GM18909 (cell line): ENCODE results near the gene PMAIP1.

Source experiments
- ATAC-seq: cut with Tn5 transposase; IDR thresholded peaks from one replicate; pipeline ENCODE4 v1.9.1; 2021; ENCODE audit warnings: mild to moderate bottlenecking; ENCODE audit not compliant: unreplicated experiment, poor library complexity

The PMAIP1 gene

GRCh38 chr18:59945544-59945943 is 45.7 kb downstream of the PMAIP1 start:
- ATAC-seq: no peak

- ATAC-seq: peak; percentile 61
Measured at GRCh38 chr18:59950215-59950944, 50.6 kb downstream of the PMAIP1 start.

- no peak for ATAC-seq
Measured at GRCh38 chr18:59951591-59951990, 51.8 kb downstream of the PMAIP1 start.

- no peak for ATAC-seq
Measured at GRCh38 chr18:59952283-59953007, 52.6 kb downstream of the PMAIP1 start.
